ENCODE data around the gene C1orf210.

- no peak for TF ChIP-seq CTCF (IDR thresholded peaks at IDR 0.05; ENCODE audit: low read depth, low read length, poor library complexity, severe bottlenecking)
- no peak for TF ChIP-seq EZH2phosphoT487 (IDR thresholded peaks at IDR 0.05; ENCODE audit: borderline replicate concordance, low read length)
These were observed 50.3 kb downstream of the C1orf210 start for GRCh38 chr1:43235040-43235439.

Data from DOHH2 (cell line).